ENCODE measurements around the gene CCDC169.

CCDC169 gene

DNA sequence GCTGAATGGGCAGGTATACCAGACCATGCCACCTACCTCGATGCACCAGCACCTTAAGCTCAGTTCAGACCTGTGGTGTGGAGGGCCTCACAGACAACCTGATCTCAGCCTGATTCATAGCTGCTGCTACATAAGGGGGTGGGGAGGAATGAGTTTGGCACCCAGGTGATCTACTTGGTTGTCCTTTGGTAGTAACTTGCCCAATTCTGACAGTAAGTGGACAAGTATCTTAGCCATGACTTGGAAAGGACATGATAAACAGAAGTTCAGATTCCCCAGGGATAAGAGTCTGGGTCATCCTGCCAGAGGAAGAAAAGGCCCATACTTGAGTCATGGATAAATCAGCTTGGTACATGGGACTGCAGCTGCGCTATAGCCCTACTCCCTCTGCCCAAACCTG is 54.9 kb downstream of the CCDC169 start:
- DNase-seq (ENCODE audit: low read depth), result no peak

DNA sequence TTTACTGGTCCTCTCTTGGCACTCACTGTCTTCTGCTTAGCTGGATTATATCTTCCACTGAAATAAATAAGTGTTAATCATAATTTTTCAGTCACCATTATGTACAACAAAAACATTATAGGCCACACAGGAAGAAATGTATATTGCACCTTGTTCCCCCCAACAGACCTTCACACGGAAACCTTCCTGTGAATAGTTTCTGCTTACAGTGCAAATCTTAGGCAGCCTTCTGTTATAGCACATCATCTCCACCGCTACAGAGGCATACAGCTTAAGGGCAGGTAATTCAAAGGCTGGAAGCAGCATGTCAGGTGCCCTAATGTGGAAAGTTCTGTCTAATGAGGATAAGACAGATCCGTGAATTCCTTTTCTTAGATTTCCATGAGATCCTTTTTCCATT is 66.4 kb downstream of the CCDC169 start:
- DNase-seq (ENCODE audit: low read depth), result no peak

DNA sequence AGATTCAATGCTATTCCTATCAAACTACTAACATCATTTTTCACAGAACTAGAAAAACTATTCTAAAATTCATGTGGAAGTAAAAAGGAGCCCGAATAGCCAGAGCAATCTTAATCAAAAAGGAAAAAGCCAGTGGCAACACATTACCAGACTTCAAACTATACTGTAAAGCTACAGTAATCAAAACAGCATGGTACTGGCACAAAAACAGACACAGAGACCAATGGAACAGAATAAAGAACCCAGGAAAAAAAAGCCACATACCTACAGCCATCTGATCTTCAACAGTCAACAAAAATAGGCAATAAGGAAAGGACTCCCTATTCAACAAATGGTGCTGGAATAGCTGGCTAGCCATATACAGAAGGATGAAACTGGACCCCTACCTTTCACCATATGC is 72.9 kb downstream of the CCDC169 start:
- DNase-seq (ENCODE audit: low read depth), result no peak

DNA sequence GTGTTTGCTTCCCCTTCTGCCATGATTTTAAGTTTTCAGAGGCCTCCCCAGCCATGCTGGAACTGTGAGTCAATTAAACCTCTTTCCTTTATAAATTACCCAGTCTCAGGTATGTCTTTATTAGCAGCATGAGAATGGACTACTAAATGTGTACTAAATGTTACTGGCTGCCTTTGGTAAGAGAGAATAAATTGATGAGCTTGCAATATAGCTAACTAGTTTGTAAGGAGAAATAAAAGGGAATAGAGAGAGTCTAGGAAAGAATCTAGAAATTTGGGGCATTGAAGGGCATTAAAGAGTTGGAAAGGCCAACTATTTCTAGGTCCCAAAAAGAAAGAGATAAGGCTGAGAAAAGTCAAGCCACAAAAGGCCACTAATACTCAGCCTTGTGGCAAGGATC is 77.7 kb downstream of the CCDC169 start:
- no peak for DNase-seq (ENCODE audit: low read depth)

DNA sequence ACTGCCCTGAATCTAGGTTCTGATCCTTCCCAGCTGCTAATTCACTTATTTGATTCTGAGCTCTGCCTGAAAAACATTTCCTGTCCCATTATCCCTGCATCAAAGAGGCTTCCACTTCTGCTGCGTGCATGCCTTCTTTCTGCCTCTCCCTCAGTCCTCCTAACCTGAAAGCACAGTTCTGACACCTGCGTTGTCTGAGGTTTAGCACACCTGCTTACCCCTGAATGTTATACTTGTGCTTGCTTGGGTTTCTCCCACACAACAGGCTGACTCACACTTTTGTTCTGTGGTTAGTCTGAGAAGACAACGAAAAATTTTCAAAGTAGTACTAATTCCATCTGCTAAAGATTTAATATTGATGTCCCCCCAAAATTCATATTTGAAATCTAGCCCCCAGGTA is 80.2 kb downstream of the CCDC169 start:
- no peak for DNase-seq (ENCODE audit: low read depth)

DNA sequence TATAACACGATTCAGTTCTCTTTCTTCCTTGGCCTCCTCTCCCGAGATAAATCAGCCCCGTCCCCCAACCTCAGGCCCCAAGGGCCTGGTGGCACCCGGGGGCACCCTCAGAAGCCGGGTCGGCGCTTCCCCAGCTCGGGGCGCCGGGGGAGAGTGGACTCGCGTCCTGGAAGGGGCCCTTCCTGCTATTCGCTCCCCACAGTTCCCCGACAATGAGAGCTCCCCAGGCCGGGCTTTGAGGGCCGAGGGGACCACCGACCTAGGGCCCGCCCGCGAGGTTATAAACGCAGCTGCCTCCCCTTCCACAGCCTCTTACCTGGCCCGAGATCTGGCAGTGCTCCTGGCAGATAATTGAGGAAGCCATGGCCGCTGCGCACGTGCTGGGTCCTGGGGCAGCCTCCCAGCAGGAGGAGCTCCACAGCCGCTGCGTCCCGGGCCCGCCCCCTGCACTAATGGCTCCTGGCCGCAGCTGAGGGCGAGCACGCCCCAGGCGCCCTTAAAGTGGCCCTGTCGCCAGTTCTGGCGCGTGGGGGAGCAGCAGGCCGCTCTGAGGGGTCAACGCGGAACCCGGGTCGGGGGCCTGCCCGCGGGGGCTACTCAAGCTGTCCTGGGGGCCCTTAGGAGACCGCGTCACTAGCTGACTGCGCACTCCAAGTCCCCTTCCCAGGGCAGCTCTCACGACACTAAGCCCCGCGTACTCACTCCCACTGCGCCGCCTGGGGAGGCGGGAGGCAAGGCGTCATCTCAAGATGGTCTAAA is 83.3 kb downstream of the CCDC169 start, which contains the start of gene SOHLH2:
SOHLH2 (minus strand) TSS at position 394 of the 759 bp plus-strand sequence; CDS start at position 364, 30 bp downstream.
- no peak for DNase-seq (ENCODE audit: low read depth)

DNA sequence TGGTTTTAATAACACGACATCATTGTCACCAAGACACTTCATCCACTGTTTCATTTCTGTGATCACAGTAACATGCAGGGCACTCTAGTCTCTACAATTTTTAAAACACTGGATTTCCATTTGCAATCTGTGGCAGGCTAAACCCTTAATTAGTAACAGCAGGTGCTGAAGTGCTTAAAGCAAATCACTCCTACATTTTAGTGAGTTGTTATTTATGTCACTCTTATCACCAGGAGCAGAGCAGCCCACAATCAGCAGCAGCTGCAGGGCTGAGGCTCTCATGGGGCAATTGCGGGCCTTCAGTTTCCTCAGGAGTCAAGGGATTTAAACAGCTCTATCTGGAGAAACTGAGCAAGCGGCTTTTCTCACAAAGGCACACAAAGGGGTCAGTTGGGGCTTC is 84.8 kb downstream of the CCDC169 start:
- no peak for DNase-seq (ENCODE audit: low read depth)

DNA sequence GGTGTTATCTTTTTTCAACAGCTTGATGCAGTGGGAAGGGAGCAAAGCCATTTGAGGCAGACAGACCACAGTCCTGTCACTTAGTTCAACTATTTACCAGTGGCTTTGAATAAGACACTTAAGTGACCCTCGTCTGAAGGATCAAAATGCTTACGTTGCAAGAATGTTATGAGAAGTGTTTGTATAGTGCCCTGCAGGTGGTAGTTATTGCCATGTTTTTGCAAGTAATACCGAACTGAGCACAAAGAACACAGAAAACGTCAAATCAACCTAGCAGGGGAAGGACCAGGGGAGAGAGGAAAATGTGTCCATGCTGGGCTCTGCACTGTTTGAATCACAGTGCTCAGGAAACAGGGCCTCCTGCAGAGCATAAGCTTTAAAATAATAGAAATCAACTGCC is 86.0 kb downstream of the CCDC169 start:
- no peak for DNase-seq (ENCODE audit: low read depth)

DNA sequence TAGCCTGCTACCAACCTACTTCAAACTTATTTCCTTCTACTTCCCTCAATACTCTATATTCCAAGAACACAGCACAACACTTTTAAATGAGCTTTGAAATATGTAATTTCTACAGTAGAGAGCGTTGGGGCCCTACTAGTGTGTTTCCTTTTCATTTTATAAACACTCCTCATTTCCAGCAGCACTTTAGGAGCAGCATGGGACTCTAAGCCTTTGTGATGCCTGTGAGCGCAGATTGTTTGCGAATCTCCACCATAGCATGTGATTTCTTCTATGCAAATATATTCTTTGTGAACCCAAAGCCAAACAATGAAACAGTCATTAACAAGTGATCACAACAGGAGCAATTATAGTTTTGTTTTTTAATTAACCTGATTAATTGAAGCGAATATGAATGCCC is 86.9 kb downstream of the CCDC169 start:
- DNase-seq (ENCODE audit: low read depth), result no peak

DNA sequence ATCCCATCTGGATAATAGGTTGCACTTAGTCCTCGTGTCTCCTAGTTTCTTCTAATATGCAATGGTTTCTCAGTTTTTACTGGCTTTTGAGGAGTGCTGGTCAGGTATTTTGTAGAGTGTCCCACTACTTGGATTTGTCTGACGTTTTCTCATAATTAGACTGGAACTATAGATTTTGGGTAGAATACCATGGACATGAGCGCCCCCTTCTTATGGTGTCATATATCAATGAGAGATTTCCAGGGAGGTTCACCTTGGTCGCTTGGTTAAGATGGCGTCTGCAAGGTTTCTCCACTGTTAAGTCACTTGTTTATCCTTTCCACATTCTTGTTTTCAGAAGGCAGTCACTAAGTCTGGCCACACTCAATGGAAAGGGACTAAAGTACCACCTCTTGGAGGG is 89.9 kb downstream of the CCDC169 start:
- DNase-seq (ENCODE audit: low read depth), result no peak

DNA sequence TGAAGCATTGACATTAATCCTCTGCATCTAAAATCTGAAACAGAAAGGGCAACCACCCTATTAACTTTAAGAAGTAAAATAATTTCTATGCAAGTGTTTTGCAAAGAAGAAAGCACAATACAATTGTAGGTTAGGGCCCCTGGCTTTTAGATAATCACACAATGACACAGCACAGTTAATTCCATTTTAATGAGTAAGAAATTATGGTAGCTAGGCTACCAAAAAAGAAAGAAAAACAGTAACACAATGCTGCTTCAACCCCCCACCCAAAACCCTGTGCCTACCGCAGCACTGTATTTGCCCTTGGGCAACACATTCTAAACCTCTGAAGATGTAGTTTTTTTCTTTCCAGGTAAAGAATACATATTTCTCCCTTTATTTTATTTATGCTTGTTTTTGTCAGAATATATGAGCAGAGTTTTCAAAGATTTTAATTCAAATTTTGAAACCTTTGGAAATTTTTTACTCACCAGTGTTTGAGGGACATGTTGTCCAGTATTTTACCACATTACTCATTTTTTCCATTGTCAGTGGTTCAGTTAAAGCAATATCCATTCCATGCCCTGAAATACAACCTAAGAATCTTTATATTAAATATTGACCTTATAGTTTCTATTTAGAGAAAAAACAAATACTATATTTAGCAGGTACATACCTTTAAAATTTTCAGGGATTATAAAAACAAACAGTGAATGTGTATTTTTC is 104.3 kb downstream of the CCDC169 start:
- no peak for DNase-seq (ENCODE audit: low read depth)

DNA sequence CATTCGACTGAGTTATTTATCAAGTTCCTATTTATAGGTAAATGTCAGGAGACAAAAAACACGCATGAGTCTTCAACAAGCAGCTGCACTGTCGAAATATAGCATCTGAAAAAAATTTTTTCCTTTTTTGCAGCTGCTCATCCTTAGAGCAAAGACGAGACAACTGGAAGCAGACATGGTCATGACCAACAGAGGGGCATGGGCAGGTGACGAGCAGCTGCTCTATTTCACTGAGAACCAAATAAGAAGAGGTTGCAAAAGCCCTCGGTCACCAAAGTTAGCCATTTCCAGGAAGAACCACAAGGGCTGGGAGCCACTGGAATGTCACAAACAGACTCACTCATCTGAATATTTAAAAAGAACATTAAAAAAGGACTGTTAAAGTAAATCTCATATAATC is 105.4 kb downstream of the CCDC169 start:
- no peak for DNase-seq (ENCODE audit: low read depth)

DNA sequence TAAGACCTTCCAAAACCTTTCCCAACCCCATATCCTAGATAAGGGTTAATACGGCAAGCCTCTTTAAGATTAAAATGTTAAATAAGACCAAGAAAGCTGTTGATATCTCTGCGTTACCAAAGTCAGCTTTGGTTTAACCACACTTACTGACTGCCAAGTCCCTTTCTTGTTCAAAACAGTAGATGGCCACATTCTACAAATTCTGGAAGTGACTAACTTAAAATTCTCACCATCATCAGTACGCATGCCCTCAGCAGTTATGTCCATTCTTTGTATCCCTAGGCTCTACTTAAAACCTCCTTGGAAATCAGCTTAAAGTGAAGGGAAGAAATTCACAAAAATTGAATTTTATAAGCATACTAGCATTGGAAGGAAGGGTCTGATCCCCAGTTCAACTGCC is 106.8 kb downstream of the CCDC169 start:
- no peak for DNase-seq (ENCODE audit: low read depth)

DNA sequence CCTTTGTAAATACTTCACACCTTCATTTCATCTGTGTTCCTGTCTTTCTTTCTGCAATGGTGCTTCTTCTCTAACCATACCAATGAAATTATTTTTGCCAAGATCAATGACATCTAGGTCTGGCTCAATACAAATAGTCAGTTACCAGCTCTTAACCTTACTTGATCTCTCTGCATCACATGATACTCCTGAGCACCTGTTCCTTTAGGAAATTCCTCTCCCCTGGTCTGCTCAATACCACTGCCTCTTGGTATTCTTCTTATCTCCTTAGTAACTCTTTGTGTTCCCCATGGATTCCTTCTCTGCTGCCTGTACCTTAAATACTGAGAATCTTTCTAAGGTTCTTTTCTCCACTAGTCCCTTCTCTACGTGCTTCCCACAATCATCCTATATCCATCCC is 109.2 kb downstream of the CCDC169 start:
- no peak for DNase-seq (ENCODE audit: low read depth)

DNA sequence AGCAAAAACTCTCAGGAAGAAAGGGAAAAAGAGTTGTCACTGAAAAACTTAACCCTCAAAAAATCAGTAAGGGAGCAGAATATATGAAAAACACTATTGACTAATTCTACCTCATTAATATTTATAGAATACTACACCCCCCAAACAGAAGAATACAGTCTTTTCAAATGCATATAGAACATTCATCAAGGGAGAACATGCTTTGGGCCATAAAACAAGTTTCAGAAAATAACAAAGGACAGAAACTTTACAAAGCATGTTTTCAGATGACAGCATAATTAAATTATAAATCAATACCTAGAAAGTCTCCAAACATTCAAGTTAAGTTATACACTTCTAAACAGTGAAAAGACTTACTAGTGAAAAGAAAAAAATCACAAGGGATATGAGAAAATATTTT is 113.7 kb downstream of the CCDC169 start:
- no peak for DNase-seq (ENCODE audit: low read depth)
